Effector CD8-positive, alpha-beta T cell (primary cell): ENCODE measurements around the gene CAMK2G.

Source experiments
- DNase-seq: peaks from one replicate; lab custom pipeline; 2025; lab: John Stamatoyannopoulos, UW

Gene CAMK2G

GRCh38 chr10:73863039-73863817, 11.1 kb downstream of the CAMK2G start:
- DNase-seq, result no peak

- no peak for DNase-seq
These were observed 12.3 kb downstream of the CAMK2G start for GRCh38 chr10:73862011-73862410.

GRCh38 chr10:73859784-73860491, 14.4 kb downstream of the CAMK2G start:
- DNase-seq, result no peak

GRCh38 chr10:73859428-73859783, 14.9 kb downstream of the CAMK2G start:
- DNase-seq, result peak; percentile 14

GRCh38 chr10:73858750-73859427, 15.5 kb downstream of the CAMK2G start:
- DNase-seq, result no peak

GRCh38 chr10:73858013-73858708, 16.2 kb downstream of the CAMK2G start:
- DNase-seq, result no peak

GRCh38 chr10:73857446-73857845, 16.9 kb downstream of the CAMK2G start:
- DNase-seq, result no peak

GRCh38 chr10:73856261-73856660, 18.1 kb downstream of the CAMK2G start:
- no peak for DNase-seq

GRCh38 chr10:73855413-73855812, 18.9 kb downstream of the CAMK2G start:
- DNase-seq, result no peak

GRCh38 chr10:73854310-73854709, 20.0 kb downstream of the CAMK2G start:
- no peak for DNase-seq

- no peak for DNase-seq
These were observed 21.2 kb downstream of the CAMK2G start for GRCh38 chr10:73853196-73853595.

- DNase-seq, result no peak
These were observed 23.4 kb downstream of the CAMK2G start for GRCh38 chr10:73850863-73851461.

- DNase-seq, result no peak
These were observed 24.1 kb downstream of the CAMK2G start for GRCh38 chr10:73850211-73850610.

- DNase-seq, result peak; percentile 89
These were observed 25.4 kb downstream of the CAMK2G start for GRCh38 chr10:73848821-73849489.

GRCh38 chr10:73847031-73847430, 27.3 kb downstream of the CAMK2G start:
- no peak for DNase-seq

GRCh38 chr10:73843261-73843660, 31.1 kb downstream of the CAMK2G start:
- DNase-seq, result no peak

GRCh38 chr10:73842349-73842748, 32.0 kb downstream of the CAMK2G start:
- DNase-seq, result no peak

GRCh38 chr10:73841526-73842285, 32.6 kb downstream of the CAMK2G start:
- DNase-seq, result no peak

GRCh38 chr10:73841061-73841421, 33.3 kb downstream of the CAMK2G start:
- no peak for DNase-seq

- no peak for DNase-seq
These were observed 33.8 kb downstream of the CAMK2G start for GRCh38 chr10:73840403-73841060.
